ENCODE results near the gene HSPA14. TPM values are rescaled to one million over a fixed set of nuclear protein-coding genes. Genes with fewer than 3 reads are reported as not detected.

HSPA14 gene
- total RNA-seq, 1 donor: 11.9 TPM

DNA sequence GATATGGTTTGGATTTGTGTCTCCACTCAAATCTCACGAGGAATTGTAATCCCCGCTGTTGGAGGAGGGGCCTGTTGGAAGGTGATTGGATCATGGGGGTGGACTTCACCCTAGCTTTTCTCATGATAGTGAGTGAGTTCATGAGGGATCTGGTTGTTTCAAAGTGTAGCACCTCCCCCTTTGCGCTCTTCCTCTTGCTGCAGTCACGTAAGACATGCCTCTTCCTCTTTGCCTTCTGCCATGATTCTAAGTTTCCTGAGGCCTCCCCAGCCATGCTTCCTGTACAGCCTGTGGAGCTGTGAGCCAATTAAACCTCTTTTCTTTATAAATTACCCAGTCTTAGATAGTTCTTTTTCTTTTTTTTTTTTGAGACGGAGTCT lies 17.3 kb upstream of the HSPA14 start:
- no peak for DNase-seq (ENCODE audit: insufficient read length, low spot score, missing footprints)
- Histone ChIP-seq H3K9me3 (ENCODE audit: low read depth, low read length) (no peaks in the 10 kb centered on the region), H3K4me1 (ENCODE audit: insufficient read depth, low read length) (peaks cover 15% of the 10 kb centered on the region), H3K4me2 (ENCODE audit: insufficient read depth, low read length) (no peak overlapping the region), H3K4me3 (ENCODE audit: insufficient read depth, low read length) (no peak overlapping the region), H4K20me1 (ENCODE audit: insufficient read depth, low read length) (no peaks in the 10 kb centered on the region), H2AFZ (ENCODE audit: low read length) (no peak overlapping the region), H3K27ac (ENCODE audit: low read depth, low read length) (no peak overlapping the region), H3K79me2 (ENCODE audit: insufficient read depth, low read length) (no peaks in the 10 kb centered on the region), H3K27me3 (ENCODE audit: insufficient read depth, low read length) (no peaks in the 10 kb centered on the region), H3K36me3 (ENCODE audit: insufficient read depth, low read length) (no peaks in the 10 kb centered on the region)
- TF ChIP-seq, protein P1, sequence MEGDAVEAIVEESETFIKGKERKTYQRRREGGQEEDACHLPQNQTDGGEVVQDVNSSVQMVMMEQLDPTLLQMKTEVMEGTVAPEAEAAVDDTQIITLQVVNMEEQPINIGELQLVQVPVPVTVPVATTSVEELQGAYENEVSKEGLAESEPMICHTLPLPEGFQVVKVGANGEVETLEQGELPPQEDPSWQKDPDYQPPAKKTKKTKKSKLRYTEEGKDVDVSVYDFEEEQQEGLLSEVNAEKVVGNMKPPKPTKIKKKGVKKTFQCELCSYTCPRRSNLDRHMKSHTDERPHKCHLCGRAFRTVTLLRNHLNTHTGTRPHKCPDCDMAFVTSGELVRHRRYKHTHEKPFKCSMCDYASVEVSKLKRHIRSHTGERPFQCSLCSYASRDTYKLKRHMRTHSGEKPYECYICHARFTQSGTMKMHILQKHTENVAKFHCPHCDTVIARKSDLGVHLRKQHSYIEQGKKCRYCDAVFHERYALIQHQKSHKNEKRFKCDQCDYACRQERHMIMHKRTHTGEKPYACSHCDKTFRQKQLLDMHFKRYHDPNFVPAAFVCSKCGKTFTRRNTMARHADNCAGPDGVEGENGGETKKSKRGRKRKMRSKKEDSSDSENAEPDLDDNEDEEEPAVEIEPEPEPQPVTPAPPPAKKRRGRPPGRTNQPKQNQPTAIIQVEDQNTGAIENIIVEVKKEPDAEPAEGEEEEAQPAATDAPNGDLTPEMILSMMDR (IDR thresholded peaks at IDR 0.05; ENCODE audit: extremely low read depth, low read depth, low read length): no peak

DNA sequence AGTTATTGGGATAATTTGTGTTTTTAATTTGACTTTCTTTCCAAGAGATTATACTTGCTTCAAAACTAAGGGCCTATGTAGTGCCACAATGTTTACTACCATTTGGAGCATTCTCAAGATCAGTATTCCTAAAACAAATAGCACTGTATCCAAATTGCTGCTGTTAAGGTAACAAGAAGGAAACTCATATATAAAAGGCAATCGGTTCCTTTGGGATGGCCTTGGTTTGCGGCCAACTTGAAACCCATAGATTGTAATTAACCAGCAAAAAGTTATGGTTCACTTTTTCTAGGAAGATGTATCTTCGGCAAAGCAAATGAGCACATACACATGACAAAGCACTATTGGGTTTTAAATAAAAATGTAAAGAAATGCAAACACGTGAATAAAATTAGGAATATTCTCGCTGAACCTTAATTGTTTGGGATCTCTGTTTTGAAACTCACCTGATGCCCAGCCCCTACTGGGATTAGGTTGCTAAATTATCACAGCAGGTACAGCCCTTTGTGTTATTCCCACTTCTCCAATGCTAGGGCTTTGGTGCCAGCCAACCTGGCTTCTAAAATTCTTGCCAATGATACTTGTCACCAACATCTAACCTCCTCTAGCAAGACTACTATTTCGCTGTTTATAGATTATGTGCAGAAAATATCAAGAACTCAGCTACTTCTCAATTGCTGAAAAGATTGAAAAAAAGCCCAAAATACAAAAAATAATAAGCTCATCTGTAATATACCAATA lies 16.3 kb upstream of the HSPA14 start:
- TF ChIP-seq, protein P1 (IDR thresholded peaks at IDR 0.05; ENCODE audit: extremely low read depth, low read depth, low read length): no peak
- Histone ChIP-seq H3K36me3 (ENCODE audit: insufficient read depth, low read length) (no peaks in the 10 kb centered on the region), H3K79me2 (ENCODE audit: insufficient read depth, low read length) (no peaks in the 10 kb centered on the region), H3K4me1 (ENCODE audit: insufficient read depth, low read length) (peaks cover 10% of the 10 kb centered on the region), H3K4me3 (ENCODE audit: insufficient read depth, low read length) (no peak overlapping the region), H2AFZ (ENCODE audit: low read length) (no peak overlapping the region), H3K9me3 (ENCODE audit: low read depth, low read length) (no peaks in the 10 kb centered on the region), H3K4me2 (ENCODE audit: insufficient read depth, low read length) (no peak overlapping the region), H3K27ac (ENCODE audit: low read depth, low read length) (no peak overlapping the region), H3K27me3 (ENCODE audit: insufficient read depth, low read length) (no peaks in the 10 kb centered on the region), H4K20me1 (ENCODE audit: insufficient read depth, low read length) (no peaks in the 10 kb centered on the region)
- DNase-seq (ENCODE audit: insufficient read length, low spot score, missing footprints): no peak

DNA sequence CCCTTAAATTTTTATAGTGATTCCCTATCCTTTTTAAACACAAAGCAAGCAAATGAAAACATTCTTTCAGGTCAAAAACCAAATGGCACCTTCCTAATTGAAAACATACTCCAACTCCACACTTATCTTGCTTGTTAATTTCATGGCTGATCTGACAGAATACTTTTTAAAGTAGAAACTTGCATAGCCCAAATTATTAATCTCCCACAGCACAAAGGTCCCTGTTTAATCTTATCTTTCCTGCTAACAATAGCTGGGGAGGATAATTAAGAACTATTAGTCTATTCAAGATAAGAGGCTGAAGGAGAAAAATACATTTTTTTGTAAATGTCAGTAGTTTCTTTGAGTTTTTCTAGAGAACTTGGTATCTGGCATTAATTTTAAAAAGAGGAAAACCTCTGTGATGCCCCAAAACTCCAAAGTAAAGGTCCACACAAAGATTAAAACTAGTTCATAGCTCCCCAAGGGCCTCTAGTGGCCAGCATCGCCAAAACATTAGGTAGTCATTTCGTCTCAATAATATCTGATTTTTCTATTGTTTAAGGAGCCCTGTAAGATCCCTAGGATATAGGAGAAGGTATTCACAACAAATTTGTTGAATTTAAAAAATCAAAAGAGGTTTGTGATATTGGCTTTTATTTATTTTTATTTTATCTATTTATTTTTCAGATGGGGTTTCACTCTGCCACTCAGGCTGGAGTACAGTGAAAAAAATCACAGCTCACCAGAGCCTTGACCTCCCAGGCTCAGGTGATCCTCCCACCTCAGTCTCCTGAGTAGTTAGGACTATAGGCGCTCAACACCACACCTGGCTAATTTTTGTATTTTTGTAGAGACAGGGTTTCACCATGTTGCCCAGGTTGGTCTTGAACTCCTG lies 15.0 kb upstream of the HSPA14 start:
- Histone ChIP-seq H2AFZ (ENCODE audit: low read length) (no peak overlapping the region), H3K4me3 (ENCODE audit: insufficient read depth, low read length) (no peak overlapping the region), H3K9me3 (ENCODE audit: low read depth, low read length) (no peaks in the 10 kb centered on the region), H3K36me3 (ENCODE audit: insufficient read depth, low read length) (no peaks in the 10 kb centered on the region), H3K27me3 (ENCODE audit: insufficient read depth, low read length) (no peaks in the 10 kb centered on the region), H3K79me2 (ENCODE audit: insufficient read depth, low read length) (no peaks in the 10 kb centered on the region), H3K27ac (ENCODE audit: low read depth, low read length) (no peak overlapping the region), H3K4me2 (ENCODE audit: insufficient read depth, low read length) (no peak overlapping the region), H3K4me1 (ENCODE audit: insufficient read depth, low read length) (peaks cover 10% of the 10 kb centered on the region), H4K20me1 (ENCODE audit: insufficient read depth, low read length) (no peaks in the 10 kb centered on the region)
- peak; percentile 78 for DNase-seq (ENCODE audit: insufficient read length, low spot score, missing footprints)
- TF ChIP-seq, protein P1 (IDR thresholded peaks at IDR 0.05; ENCODE audit: extremely low read depth, low read depth, low read length): peak; percentile 74

DNA sequence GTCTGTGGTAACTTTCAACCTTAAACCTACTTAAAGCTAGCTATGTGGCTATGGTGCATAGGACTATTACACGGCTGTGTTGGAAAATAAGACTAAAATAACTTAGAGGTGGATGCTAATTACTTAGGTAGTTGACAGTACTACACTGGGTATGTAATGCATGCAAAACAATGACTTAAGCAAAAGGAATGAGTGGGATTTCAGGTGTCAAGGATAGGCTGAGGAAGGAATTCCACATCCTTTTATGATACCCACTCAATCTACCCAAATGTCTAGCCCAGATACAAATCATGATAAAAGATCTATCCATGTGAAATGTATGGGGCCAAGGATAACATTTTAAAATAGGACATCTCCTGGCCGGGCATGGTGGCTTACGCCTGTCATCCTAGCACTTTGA lies 14.1 kb upstream of the HSPA14 start:
- no peaks in the 10 kb centered on the region for H3K79me2 ChIP-seq (ENCODE audit: insufficient read depth, low read length)
- H3K27me3 ChIP-seq (ENCODE audit: insufficient read depth, low read length): no peaks in the 10 kb centered on the region
- no peak for DNase-seq (ENCODE audit: insufficient read length, low spot score, missing footprints)
- no peak overlapping the region for H3K4me3 ChIP-seq (ENCODE audit: insufficient read depth, low read length)
- H3K4me1 ChIP-seq (ENCODE audit: insufficient read depth, low read length): peaks cover 10% of the 10 kb centered on the region
- H4K20me1 ChIP-seq (ENCODE audit: insufficient read depth, low read length): no peaks in the 10 kb centered on the region
- no peak overlapping the region for H3K4me2 ChIP-seq (ENCODE audit: insufficient read depth, low read length)
- no peaks in the 10 kb centered on the region for H3K9me3 ChIP-seq (ENCODE audit: low read depth, low read length)
- no peak overlapping the region for H3K27ac ChIP-seq (ENCODE audit: low read depth, low read length)
- TF ChIP-seq, protein P1 (IDR thresholded peaks at IDR 0.05; ENCODE audit: extremely low read depth, low read depth, low read length): no peak
- no peaks in the 10 kb centered on the region for H3K36me3 ChIP-seq (ENCODE audit: insufficient read depth, low read length)
- H2AFZ ChIP-seq (ENCODE audit: low read length): no peak overlapping the region

Measured in osteoblast (primary cell).